Eye (tissue), 1 donor: ENCODE data around the gene HDAC7.
"Not testable (repeated sequence)": the region's sequence is repeated elsewhere in the genome, so short reads cannot be mapped to it uniquely, and the experiment has no call there.

Experiments
- DNase-seq: peaks from one replicate; pipeline ENCODE4 v3.0.0-alpha.2; 2015

HDAC7 gene

GRCh38 chr12:47811581-47812484 is 7.9 kb downstream of the HDAC7 start:
- no peak for DNase-seq

DNA sequence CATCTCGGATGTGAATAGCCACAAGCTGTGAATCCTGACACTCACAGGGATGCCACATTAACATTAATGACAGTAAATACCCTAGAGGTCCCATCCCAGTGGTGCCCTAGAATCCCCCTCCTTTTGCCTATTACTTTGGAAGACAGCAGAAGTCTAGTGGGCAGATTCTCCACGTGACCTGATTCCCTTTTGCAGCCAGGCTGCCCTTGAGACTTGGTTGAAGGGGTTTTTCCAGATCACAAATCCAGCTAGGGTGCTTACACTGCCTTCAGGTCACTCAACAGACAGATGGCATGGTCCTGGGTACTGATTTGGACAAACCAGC is 8.7 kb downstream of the HDAC7 start:
- no peak for DNase-seq

GRCh38 chr12:47809518-47809917 is 10.2 kb downstream of the HDAC7 start:
- DNase-seq, result not testable (repeated sequence)

DNA sequence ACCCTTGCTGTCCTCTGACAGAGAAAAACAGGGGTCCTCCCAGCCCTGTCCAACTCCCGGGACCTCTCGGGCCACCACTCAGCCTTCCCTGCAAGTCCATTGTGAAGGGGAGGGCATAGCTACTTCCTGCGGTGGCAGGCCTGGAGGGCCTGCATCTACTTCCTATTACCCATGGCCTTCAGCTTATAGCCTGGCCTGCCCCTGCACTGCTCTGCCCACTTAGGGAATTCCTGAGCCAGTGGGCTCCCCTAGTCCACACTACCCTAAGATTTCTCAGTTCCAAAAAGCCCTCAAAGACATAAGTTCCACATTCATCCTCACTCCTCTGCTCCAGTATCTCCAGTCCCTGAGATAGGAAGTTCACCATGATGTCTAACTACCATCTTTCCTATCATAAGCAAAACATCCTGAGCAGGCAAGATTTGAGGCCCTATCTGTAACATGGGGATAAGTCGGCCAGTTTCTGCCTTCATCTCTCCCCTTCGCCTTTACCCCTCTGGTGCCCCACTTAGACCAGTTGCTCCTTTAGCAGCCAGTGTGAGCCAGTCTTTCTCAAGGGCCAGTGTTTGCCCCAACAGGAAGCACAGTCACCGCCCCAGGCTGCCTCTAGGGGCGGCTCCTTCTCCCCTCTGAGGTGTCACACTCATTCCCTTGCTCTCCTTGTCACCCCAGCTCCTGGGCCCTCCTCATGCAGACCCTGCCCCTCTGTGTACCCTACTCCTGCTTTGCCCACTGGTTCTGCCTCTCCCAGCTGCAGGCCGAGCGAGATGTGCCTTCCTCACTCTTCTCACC is 10.9 kb downstream of the HDAC7 start:
- DNase-seq, result no peak

GRCh38 chr12:47808050-47808449 is 11.7 kb downstream of the HDAC7 start:
- DNase-seq, result peak; percentile 63

- DNase-seq, result no peak
Measured at GRCh38 chr12:47807338-47807737, 12.4 kb downstream of the HDAC7 start.

DNA sequence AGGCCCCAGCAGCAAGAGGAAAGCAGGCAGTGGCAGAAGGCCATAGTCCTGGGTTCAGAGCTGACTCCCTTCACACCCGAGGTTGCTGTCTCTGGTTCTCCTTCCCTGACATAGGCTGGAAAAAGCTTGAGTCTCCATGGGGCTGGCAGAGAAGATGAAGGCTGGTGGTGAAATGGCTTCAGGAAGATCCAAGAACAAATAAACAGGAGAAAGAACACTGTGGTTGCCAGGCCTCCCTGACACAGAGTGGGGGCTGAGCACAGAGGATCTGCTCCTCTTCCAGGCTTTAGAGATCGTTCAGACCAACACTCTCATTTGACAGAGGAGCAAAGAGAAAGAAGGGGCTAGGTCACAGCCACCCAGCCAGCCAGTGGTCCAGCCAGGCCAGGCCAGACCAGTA is 14.3 kb downstream of the HDAC7 start:
- no peak for DNase-seq

DNA sequence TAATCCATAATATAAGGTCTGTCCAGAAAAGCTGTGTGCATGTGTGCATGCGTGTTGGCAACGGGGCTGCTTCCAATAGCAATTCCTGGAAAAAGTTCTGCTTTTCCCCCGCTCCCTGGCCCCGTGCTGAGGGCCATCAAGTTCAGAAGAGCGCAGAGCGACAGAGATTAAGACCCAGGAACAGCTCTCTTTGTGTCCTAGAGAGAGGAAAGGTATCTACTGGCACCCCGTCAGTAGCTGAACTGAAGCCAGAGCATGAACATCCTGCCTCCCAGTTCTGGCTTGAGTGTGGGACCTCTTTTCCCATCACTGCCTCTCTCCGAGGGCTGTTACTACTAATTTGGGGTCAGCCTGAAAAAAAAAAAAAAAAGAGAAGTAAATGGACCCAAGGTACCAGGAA is 15.5 kb downstream of the HDAC7 start:
- no peak for DNase-seq

DNA sequence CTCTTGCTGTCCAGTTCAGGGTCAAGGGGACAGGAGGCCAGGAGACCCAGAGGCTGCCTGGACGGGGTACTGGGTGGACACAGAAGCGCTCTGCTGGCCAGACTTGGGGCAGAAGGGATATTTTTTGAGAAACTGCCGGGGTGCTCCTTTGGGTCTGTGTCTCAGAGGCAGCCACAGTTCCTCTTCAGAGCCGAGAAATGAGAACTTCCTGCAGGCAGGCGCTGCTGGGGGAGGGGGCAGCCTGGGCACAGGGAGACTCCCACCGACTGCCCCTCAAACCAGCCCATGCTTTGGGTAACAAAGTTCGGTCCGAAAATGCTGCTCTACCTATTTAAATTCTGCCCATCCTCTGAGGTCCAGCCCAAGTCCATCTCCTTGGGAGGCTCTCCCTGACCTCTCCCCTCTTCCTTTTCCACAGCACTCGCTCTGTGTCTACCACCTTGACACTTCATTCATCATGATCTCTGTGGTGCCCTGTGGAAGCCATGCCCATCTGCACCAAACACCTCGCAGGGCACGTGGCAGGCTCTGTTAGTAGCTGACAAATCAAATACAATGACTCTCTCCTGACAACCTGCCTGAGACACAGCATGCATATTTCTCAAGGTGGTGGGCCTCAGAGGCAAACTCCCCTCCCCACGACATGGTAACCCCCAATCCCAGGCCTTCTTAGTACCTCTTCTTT is 16.4 kb downstream of the HDAC7 start:
- DNase-seq, result no peak

DNA sequence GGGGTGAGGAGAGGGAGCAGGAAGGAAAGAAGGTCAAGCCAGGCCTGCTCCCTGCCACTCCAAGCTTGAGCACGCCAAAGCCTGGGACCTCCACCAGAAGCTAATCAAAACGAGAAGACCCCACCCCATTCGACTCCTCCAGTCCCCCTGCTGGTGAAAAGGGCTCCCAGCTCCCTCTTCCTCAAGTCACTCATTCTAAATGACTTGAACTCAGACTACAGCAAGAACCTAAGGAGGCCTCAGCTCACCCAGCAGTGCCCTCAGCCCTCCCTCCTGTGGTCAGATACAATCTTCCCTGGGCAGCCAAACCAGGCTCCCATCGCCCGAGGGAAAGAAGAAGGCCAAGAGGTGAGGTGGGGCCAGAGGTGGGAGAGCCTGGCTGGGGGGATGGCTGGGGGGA is 17.4 kb downstream of the HDAC7 start:
- peak; percentile 47 for DNase-seq

DNA sequence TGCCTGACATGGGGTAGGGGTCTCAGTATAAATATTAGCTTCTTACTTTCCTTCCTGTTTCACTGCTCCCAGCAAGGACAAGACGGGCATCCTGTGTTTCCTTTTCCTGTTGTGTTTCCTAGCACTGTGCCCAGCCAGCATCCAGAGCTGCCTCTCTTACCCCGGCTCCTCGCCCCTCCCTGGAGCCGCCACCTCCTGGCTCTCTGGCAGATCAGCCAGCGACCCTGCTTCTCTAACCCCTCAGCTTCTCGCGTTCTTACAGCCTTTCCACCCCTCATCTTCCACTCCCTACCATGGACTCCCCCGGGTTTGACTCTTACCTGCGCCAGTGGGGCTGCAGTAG is 17.8 kb downstream of the HDAC7 start:
- DNase-seq, result no peak

DNA sequence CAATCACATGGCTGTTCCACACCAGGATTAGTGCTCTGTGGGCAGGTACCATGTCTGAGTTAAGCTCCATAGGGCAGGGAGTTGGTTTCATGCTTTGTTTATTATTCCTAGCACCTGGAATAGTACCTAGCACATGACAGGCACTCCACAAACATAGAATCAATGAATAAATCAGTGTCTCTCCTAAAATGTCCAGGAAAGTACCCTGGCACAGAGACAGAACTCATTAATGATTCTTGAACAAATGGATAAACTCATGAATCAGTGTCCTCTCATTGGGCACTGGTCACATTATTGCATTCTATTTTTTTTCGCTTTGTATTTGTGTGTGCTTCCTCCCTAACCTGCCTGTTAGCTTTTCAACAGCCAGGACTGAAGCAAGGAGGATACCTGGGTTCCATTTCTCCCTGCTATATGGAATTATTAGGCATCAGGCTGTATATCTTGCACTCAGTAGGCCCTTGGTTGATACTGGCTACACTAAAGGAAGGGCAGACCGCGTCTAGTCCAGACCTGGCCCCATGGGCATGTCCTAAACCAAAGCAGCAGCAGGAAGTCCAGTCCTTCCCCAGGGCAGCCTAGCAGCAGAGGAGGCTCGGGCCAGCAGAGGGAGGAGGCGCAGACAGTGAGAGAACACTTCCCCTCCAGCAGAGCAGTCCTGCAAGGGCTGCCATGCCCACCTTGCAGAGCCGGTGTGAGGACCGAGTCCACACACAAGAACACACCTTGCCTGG is 18.4 kb downstream of the HDAC7 start:
- no peak for DNase-seq

DNA sequence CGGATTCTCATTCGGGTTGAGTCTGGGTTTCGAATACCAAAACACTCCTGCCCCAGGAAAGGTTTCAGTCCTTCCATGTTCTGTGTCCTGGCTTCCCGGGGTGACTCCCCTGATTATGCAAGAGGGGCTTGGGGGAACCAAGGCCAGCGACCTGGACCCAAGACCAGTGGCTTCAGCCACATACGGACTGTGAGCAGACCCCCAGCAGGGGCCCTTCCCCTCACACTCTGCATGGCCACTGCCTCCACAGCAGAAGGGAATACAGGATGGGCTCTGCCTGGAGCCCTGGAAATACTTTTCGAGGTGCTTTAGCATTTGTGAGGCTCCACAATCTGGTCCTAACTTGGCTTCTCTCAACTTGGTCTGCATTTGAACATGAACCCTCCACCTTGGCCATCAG is 19.1 kb downstream of the HDAC7 start:
- no peak for DNase-seq

DNA sequence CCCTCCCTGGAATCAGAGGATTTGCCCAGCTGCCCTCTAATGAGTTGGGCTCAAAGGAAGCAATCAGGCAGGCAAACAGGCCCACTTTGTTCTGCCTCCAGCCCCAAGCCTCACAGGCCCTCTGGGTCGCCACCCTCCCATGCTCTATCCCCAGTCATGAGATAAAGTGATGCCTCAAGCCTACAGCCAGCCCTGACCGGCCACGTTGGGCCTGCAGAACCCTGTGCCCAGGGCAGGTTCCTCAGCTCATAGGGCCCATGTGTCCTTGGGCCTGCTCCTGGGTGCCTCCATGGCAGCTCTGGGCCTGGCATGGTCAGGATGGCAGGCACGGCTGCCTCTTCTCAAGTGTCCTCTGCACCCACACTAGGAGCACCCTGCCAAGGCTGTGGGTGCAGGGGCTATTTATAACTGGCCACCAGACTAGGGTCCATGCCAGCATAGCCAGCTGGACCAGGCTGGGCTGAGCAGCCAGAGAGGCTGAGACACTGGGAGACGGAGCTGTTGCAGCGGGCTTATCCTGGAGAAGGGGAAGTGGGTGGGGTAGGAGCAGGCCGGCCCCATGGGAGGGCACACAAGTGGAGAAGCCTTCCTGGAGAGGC is 20.2 kb downstream of the HDAC7 start:
- no peak for DNase-seq

GRCh38 chr12:47798382-47798948 is 21.2 kb downstream of the HDAC7 start:
- no peak for DNase-seq

DNA sequence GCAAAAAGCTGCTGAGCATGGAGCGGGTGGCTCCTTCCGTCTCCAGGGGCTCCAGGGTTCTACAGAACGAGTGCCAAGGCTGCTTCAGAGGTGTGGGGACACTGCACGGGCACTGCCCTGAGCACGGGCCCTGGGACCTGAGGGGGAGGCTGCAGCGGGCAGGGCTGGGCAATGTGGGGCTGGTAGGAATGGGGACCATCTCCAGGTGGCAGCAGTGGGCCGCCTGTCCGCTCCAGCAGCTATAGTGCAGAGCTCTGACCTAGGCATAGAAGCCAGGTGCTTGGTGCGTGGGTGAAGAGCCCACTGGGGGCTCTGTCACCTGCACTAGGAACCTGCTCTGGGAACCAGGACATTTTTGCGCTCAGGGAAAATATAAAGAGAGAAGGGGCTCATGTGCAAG is 22.3 kb downstream of the HDAC7 start:
- DNase-seq, result no peak

GRCh38 chr12:47795814-47796411 is 23.8 kb downstream of the HDAC7 start:
- DNase-seq, result no peak

GRCh38 chr12:47795121-47795813 is 24.4 kb downstream of the HDAC7 start:
- DNase-seq, result no peak

- no peak for DNase-seq
Measured at GRCh38 chr12:47794679-47795078, 25.0 kb downstream of the HDAC7 start.

- no peak for DNase-seq
Measured at GRCh38 chr12:47793015-47793681, 26.6 kb downstream of the HDAC7 start.

GRCh38 chr12:47791874-47792273 is 27.8 kb downstream of the HDAC7 start:
- DNase-seq, result no peak
